Measurements from ENCODE around the gene EPHA3. TPM values are rescaled to one million over a fixed set of nuclear protein-coding genes. Genes with fewer than 3 reads are reported as not detected.

The EPHA3 gene
- total RNA-seq, 2 experiments from 2014 or later, result 0.06 to 0.11 TPM

DNA sequence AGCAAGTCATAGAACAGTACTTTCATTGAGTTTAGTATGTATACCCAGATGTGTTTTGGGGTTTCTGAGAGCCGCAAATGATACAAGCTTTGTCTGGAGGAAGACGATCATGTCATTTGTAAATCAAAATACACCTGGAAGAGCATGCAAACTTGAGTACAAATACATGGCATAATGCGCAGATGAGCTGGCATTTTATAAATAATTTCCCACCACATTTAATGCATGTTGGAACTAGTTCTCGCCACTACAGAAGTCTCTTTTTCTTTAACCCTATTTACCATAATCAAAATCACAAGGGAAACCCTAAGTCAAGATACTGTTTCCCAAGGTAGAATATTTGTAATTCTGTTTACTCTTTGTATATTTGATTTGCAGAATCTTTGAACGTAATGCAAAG lies 318.6 kb downstream of the EPHA3 start:
- CTCF ChIA-PET, result no interaction called here

DNA sequence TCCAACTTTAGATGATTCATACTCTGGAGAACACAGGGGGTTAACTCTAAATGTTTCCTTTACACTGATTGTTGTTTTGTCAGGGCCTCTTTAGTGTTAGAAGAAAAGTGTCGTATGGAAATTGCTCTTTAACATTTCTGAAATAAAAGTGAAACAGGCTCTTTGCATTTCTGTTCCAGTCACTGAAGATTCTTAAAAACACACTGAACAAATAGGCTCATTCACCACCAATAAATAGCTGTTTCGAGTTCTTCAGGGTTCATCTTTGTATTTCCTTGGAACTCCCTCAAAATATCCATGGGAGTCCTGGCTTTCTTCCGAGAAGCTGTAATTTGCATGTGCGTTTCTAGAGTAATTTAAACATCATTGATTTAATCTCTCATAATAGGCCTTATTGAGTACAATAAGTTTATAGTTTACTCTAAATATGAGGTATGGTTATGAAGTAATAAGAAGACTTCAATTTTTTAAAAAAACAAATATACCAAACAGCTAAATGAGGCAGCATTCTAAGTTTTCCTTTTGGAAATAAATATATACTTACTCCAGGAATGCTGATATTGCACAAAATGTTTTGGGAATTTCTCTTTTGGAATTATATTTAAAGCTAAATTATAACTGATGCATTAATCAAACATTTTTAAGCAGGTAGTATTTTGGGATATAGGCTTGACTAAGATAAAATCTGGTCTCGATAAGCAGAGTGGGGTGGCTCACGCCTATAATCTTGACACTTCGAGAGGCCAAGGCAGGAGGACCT lies 327.4 kb downstream of the EPHA3 start:
- ChIA-PET CTCF (no interaction called here), POLR2A (no interaction called here)

More for the DNA sequence above, 318.6 kb downstream of the EPHA3 start:
- POLR2A ChIA-PET, result no interaction called here

DNA sequence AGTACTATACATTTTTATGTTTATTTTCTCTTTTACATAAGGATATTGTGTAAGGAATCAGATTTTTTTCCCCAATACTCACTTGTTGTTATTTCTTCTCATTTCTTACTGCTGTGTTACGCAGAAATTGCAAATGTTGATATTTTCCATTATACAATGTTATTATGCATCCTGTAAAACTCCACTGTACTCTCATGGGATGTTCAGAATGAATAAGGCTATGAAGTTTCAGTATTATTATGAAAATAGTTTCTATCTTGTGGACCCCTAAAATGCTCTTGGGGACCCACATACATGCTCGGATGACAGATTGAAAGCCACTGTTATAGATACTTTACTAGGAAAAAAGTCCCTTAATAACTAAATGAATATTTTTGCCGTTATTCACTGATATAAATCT lies 329.4 kb downstream of the EPHA3 start:
- CTCF ChIA-PET, result no interaction called here
- POLR2A ChIA-PET, result no interaction called here

- CTCF ChIA-PET, result no interaction called here
- POLR2A ChIA-PET, result no interaction called here
Observed at GRCh38 chr3:89440386-89440785, 333.0 kb downstream of the EPHA3 start.

- POLR2A ChIA-PET, result no interaction called here
- CTCF ChIA-PET, result no interaction called here
Observed at GRCh38 chr3:89441141-89441540, 333.7 kb downstream of the EPHA3 start.

- POLR2A ChIA-PET, result no interaction called here
- CTCF ChIA-PET, result no interaction called here
Observed at GRCh38 chr3:89446593-89446992, 339.2 kb downstream of the EPHA3 start.

DNA sequence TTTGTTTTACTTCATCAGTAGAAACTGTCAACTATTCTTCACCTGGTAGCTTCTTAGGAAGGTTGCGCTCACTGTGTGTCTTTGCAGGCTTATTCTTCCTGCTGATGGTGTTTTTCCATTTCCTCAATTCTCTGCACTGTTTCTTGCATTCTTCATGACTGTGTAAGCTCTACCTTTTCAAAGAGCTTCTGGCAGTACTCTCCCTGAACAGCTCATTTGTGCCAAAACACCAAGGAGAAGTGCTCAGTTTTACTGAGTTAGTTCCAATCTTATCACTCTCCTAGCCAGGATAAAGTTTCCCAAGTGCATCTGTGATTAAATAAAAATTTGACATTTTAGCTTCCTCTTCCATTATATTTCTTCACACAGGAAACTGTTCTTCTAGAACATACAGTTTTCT lies 339.8 kb downstream of the EPHA3 start:
- ChIA-PET POLR2A (no interaction called here), CTCF (no interaction called here)

GRCh38 chr3:89449086-89449485 lies 341.7 kb downstream of the EPHA3 start:
- ChIA-PET CTCF (no interaction called here), POLR2A (no interaction called here)

DNA sequence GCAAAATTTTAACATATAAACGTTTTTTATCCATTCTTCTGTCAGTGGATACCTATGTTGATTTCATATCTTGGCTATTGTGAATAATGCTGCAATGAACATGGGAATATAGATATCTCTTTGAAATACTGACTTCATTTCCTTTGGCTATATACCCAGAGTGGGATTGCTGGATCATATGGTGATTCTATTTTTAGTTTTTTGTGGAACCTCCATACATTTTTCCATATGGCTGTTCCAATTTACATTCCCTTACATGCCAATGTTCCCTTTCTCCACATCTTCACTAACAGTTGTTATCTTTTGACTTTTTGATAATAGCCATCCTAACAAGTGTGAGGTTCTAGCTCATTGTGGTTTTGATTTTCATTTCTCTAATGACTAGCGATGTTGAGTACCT lies 344.6 kb downstream of the EPHA3 start:
- CTCF ChIA-PET, result interaction anchor here (0.6 kb wide), 1 partner anchor 806 kb away, joined by 4 read pairs; no protein-coding TSS in a partner anchor
- POLR2A ChIA-PET, result no interaction called here

DNA sequence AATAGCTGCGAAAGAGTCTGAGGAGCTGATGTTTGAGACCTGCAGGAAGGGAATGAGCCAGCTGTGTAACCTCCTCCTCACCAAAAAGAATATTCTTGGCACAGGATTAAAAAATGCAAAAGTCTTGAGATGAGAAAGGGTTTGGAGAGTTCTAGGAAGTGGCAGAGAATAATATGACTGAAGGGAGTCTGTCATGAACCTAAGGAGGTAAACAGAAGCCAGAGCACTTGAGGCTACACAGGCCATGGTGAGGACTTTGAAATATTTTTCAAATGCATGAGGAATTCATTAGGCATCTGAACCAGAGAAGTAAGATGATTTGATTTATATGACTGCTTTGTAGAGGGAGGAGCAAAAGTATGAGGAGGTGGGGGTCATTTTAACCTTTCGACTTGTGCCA lies 347.8 kb downstream of the EPHA3 start:
- ChIA-PET POLR2A (no interaction called here), CTCF (no interaction called here)

- CTCF ChIA-PET, result no interaction called here
Observed at GRCh38 chr3:89467898-89468363, 360.5 kb downstream of the EPHA3 start.

DNA sequence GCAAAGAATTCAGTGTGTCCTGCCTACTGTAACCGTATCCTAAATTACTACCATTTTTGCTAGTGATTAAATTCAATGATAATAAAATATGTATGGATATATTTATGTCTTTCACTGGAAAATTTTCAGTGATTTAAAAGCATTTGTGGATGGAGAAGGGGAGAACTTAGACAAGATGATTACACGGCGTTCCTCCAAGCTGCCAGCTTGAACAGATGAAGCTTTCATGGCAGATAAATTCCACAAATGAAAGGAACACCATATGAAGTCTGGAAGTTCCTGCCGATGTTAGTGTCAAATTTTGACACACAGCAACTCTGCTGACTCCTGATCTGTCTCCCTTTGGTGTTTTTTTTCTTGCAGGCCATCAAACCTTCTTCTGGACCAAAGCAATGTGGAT lies 364.7 kb downstream of the EPHA3 start:
- ChIA-PET CTCF (no interaction called here), POLR2A (no interaction called here)

More at GRCh38 chr3:89467898-89468363, 360.5 kb downstream of the EPHA3 start:
- POLR2A ChIA-PET, result no interaction called here

DNA sequence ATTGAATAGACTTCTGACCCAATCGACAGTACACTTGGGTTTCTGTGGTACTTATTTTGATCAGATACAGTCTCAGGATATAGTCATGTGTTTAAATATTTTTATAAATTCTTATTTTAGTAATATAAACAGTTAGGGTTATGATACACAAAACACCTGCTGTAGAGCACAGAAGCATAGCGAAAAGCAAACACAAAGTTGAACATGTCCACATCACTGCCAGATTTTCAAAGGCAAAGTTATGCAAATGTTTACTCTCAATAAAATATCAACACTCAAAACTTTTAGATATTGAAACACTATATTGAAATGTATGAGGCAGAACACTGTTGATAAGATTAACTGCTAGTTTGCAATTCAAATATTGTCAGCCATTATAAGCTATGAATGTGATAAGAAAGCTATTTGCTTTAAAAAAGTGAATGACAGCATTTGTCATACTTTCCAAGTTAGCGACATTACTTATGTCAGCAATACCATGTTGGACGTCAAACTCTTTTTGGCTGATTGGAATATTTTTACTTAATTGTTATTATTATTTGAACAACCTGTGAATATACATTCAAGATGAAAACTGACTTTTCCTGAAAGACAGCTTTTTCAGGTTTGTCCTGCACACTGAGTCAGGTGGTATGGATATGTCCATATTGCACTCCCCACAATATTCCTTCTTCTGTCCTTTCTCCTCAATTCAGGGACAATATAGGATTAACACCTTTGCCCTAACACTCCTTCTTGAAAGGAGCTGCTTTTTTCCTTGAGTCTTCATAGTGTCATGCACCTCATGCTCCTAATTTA lies 367.1 kb downstream of the EPHA3 start:
- POLR2A ChIA-PET, result no interaction called here
- CTCF ChIA-PET, result no interaction called here

- ChIA-PET CTCF (no interaction called here), POLR2A (no interaction called here)
Observed at GRCh38 chr3:89488800-89489580, 381.6 kb downstream of the EPHA3 start.

GRCh38 chr3:89490129-89490528 lies 382.7 kb downstream of the EPHA3 start:
- POLR2A ChIA-PET, result no interaction called here
- CTCF ChIA-PET, result no interaction called here

DNA sequence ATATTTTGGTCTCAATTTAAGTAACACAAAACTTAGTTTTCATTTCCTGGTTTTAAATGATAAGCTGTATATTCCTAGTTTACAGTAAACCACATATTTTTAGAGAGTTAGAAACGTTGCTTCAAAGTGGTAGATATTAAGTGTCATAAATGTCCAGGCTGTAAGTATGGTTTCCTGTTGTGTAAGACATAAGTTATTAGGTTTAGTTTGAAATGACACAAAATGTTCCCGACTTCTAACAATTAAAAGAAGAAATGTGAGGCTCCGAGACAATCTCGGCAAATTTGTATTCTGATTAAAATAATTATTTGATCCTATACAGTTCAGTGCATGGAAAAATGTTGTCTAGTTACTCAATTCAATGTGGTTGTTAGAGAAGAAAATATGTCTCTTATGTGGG lies 387.3 kb downstream of the EPHA3 start:
- CTCF ChIA-PET, result no interaction called here
- POLR2A ChIA-PET, result no interaction called here

DNA sequence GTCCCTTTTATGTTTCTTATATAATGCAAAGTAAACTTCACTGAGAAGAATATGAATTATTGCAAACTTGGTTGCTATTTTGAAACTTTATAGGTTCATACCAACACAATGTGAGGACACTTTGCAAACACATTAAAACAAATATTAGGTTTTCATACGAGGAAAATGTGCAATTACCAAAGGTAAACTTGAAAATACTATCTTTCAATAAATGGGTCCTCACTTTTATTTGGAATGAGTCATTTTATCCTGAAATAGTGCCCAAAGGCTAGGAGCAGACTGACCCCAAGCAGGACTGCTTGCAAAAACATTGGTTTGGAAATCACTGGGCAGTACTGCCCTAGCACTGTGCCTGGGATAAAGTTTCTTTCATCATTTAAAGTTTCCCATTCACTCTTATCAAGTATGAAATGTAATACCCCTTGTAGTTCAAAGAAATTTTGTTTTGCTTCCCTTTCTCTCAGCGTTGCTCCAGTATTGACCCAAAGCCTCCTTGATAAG lies 396.5 kb downstream of the EPHA3 start:
- CTCF ChIA-PET, result no interaction called here
- POLR2A ChIA-PET, result no interaction called here

GRCh38 chr3:89504432-89504831 lies 397.0 kb downstream of the EPHA3 start:
- ChIA-PET CTCF (no interaction called here), POLR2A (no interaction called here)

- POLR2A ChIA-PET, result no interaction called here
- CTCF ChIA-PET, result no interaction called here
Observed at GRCh38 chr3:89506462-89507103, 399.2 kb downstream of the EPHA3 start.

DNA sequence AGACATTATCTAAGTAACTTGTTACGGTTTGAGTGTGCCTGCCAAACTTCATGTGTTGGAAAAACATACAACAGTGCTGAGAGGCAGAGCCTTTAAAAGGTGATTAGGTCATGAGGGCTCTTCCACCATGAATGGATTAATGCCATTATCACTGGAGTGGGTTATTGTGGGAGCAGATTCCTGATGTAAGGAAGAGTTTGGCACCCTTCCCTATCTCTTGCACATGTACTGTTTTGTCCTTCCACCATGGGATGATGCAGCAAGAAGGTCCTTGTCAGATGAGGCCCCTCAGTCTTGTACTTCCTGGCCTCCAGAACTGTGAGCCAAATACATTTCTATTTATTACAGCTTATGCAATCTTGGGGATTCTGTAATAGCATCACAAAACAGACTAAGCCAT lies 413.9 kb downstream of the EPHA3 start:
- CTCF ChIA-PET, result no interaction called here
- POLR2A ChIA-PET, result no interaction called here

Data from activated CD8-positive, alpha-beta memory T cell treated with anti-CD3 and anti-CD28 coated beads for 36 hours (primary cell).